HL-60 (cell line): Measurements from ENCODE around the gene GABRB1.

Experiments
- POLR2AphosphoS5 ChIP-seq: IDR thresholded peaks from 2 replicates; pipeline ENCODE4 v1.6.1; 2012; ENCODE audit warnings: low read depth
- TF ChIP-seq, protein P1 (sequence below): IDR thresholded peaks from one replicate; pipeline ENCODE4 v1.5.1; 2011; ENCODE audit warnings: low read length, control low read depth, inconsistent platforms; ENCODE audit not compliant: insufficient read depth
- TF ChIP-seq, protein P2 (sequence below): IDR thresholded peaks from 2 replicates; pipeline ENCODE4 v1.6.1; 2012; ENCODE audit warnings: low read depth; ENCODE audit not compliant: insufficient replicate concordance

DNA sequence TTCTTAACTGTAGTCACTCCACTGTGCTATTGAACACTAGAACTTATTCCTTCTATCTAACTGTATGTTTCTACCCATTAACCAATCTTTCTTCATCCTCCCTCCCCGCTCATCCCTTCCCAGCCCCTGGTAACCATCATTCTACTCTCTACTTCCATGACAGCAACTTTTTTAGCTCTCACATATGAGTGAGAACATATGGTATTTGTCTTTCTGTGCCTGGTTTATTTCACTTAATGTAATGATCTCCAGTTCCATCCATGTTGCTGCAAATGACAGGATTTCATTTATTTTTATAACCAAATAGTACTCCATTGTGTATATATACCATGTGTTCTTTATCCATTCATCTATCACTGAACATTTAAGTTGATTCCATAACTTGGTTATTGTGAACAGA is 186.5 kb downstream of the GABRB1 start:
- TF ChIP-seq, protein P1, sequence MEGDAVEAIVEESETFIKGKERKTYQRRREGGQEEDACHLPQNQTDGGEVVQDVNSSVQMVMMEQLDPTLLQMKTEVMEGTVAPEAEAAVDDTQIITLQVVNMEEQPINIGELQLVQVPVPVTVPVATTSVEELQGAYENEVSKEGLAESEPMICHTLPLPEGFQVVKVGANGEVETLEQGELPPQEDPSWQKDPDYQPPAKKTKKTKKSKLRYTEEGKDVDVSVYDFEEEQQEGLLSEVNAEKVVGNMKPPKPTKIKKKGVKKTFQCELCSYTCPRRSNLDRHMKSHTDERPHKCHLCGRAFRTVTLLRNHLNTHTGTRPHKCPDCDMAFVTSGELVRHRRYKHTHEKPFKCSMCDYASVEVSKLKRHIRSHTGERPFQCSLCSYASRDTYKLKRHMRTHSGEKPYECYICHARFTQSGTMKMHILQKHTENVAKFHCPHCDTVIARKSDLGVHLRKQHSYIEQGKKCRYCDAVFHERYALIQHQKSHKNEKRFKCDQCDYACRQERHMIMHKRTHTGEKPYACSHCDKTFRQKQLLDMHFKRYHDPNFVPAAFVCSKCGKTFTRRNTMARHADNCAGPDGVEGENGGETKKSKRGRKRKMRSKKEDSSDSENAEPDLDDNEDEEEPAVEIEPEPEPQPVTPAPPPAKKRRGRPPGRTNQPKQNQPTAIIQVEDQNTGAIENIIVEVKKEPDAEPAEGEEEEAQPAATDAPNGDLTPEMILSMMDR = no peak
- TF ChIP-seq POLR2AphosphoS5 = no peak
- TF ChIP-seq, protein P2, sequence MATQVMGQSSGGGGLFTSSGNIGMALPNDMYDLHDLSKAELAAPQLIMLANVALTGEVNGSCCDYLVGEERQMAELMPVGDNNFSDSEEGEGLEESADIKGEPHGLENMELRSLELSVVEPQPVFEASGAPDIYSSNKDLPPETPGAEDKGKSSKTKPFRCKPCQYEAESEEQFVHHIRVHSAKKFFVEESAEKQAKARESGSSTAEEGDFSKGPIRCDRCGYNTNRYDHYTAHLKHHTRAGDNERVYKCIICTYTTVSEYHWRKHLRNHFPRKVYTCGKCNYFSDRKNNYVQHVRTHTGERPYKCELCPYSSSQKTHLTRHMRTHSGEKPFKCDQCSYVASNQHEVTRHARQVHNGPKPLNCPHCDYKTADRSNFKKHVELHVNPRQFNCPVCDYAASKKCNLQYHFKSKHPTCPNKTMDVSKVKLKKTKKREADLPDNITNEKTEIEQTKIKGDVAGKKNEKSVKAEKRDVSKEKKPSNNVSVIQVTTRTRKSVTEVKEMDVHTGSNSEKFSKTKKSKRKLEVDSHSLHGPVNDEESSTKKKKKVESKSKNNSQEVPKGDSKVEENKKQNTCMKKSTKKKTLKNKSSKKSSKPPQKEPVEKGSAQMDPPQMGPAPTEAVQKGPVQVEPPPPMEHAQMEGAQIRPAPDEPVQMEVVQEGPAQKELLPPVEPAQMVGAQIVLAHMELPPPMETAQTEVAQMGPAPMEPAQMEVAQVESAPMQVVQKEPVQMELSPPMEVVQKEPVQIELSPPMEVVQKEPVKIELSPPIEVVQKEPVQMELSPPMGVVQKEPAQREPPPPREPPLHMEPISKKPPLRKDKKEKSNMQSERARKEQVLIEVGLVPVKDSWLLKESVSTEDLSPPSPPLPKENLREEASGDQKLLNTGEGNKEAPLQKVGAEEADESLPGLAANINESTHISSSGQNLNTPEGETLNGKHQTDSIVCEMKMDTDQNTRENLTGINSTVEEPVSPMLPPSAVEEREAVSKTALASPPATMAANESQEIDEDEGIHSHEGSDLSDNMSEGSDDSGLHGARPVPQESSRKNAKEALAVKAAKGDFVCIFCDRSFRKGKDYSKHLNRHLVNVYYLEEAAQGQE = no peak
